NCI-H226 (cell line): ENCODE data around the gene RPL5.

Experiments
- DNase-seq: peaks from one replicate; pipeline ENCODE4 v3.0.0-alpha.2; 2015

RPL5 gene

DNA sequence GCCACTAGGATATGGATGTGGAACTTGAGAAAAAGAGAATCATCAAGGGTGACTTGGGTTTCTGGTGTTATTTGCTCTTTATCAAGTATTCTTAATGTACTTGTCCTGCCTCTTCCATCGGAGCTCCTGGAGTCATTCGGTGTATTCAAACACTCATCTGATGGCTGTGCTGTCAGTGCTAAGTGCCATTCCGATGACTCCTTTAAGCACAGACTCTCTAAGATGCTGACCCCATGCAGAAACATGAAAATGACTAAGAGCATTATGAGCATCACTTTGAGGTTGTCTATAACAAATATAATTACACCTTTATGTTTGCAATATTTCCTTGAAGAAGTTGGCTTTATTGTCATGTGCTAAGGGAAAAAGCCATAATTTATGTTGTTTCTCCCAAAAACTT lies 11.3 kb upstream of the RPL5 start:
- DNase-seq, result no peak

DNA sequence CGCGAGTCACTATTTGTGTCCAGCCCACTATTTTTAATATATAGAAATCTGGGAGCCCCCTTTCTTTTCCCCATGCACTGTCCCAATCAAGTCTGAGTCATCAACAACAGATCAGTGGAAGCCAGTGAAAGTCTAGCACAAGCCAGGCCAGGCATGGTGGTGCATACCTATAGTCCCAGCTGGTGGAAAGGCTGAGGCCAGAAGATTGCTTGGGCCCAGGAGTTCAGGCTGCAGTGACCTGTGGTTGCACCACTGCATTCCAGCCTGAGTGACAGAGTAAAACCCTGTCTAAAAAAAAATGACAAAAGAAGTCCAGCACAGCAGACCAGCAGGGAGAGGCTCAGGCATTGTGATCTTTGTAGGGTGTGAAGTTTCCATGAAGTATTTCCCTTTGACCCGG lies 9.0 kb upstream of the RPL5 start:
- peak; percentile 1 for DNase-seq

DNA sequence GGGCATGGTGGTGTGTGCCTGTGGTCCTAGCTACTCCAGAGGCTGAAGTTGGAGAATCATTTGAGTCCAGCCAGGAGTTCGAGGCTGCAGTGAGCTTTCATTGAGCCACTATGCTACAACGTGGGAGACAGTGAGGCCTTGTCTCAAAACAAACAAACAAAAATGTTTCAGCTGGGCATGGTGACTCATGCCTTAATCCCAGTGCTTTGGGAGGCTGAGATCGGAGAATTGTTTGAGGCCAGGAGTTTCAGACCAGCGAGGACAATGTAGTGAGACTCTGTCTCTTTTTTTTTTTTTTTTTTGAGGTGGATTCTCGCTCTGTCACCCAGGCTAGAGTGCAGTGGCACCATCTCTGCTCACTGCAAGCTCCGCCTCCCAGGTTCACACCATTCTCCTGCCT lies 5.0 kb upstream of the RPL5 start:
- peak; percentile 22 for DNase-seq

DNA sequence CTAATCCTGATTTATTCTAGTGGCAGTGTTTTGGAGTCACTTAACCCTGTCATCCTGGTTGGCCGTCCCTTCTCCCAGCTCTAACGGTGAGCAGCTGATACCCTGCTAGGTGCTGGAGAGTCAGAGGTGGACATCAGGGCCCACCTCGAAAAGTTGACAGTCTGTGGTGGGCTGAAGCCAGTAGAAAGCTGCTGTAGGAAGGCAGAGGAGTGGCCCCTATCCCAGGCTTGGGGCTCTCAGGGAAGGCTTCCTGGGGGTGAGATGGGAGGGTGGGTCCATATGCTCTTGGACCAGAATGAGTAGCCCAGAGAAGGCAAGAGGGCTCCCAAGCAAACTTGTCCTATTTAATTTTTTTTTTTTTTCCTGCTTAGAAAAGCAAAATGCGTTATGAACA lies 475 bp upstream of the RPL5 start:
- no peak for DNase-seq

DNA sequence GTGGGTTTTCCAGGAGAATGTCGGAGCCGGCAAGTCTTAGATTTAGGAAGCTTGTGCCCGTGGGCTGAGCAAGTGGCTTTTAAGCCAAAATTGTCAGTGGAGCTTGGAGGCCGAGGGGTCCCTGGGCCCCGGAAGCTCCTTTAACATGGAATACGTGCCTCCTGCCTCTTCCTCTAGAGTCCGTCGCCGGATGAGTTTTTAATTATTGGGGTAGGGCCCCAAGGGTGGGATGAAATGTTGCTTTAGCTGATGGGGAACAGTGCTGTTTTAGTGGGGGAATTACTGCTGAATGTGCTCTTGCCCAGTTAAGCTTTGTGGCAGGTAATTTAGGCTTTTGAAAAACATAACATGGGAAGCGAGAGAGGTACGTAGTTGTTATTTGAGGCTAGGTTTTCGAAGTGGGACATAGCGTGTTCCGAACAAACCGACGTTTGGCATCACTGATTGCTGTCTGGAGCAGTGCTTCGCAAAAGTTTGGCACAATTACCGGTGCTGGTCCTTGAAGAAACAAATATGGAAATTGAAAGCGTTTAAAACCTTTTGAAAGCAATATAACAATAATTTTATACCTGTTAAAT lies 786 bp downstream of the RPL5 start:
- no peak for DNase-seq

DNA sequence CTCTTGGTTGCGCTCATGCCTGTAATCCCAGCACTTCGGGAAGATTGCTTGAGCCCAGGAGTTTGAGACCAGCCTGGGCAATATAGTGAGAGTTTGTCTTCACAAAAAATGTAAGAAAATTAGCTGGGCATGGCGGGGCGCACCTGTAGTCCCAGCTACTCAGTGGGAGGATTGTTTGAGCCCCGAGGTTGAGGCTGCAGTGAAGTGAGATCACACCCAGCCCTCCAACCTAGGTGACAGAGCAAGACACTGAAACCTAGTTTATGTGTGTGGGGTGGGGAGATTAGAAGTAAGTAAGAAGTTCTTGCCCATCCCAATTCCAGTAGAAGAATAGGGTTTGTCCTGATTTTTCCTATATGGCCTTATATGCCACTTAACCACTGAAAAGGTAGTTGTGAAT lies 2.0 kb downstream of the RPL5 start:
- DNase-seq, result no peak

DNA sequence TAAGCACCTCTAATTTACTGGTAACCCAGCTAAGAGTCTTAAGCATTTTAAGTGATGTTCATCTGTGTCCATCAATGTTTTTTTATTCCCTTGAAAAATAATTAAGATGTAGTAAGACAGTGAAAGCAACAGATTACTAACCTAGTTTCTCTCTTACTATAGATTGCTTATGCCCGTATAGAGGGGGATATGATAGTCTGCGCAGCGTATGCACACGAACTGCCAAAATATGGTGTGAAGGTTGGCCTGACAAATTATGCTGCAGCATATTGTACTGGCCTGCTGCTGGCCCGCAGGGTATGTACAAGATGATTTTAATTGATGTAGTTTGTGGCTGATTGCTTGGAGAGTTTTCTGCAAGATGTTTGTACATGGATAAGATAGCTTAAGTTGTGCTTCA lies 2.8 kb downstream of the RPL5 start:
- no peak for DNase-seq

DNA sequence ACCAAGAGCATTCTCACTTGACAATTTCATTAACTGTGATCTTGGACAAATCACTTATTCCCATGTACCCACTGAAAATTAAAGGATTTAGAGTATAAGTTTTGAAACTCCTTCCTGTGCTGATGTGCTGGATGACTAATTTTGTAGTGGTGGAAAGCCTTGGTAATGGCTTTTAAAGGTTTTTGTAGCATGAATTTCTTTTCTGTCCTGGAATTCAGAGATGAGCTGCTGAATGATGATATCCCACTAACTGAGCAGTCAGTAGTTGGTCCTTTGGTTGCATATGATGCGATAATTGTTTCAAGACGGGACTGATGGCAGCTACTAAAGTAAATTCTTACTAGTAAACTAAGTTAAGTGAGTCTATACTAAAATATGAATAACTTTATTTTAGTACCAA lies 5.2 kb downstream of the RPL5 start:
- DNase-seq, result no peak

DNA sequence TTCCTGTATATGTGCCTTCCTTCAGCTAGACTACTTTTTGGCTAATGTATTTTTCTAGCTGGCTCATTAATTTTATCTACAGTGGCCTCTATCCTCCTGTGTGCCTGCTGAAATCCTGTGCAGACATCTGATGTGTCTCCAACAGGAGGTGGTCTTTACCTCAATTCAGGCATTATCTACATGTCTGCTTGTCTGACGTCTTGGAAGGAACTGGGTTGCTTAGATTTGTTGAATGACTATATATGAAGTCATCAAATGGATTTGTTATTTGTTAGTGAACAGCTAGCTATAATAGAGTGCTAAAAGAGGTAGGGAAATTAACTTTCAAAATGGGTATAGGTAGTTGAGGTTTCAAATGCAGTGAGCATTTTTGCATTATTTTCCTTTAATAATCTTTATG lies 6.7 kb downstream of the RPL5 start:
- DNase-seq, result no peak

DNA sequence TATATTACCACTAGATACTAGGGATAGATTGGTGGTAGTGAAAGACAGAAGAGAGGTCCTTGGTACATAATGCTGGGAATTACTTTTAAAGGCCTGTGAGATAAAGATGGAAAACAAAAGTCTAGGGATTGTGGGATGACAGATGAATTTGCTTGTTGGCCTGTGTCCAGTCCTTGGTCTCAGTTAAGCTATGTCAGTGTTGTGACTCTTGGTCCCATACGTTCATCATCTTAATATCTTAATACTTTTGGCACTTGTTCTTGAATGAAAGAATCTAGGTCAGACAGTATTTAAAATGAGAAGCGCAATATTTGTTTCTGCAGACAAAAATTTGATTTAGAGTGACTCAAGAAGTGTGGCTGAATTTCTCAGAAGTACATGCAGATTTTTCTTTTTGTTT lies 7.6 kb downstream of the RPL5 start:
- no peak for DNase-seq

DNA sequence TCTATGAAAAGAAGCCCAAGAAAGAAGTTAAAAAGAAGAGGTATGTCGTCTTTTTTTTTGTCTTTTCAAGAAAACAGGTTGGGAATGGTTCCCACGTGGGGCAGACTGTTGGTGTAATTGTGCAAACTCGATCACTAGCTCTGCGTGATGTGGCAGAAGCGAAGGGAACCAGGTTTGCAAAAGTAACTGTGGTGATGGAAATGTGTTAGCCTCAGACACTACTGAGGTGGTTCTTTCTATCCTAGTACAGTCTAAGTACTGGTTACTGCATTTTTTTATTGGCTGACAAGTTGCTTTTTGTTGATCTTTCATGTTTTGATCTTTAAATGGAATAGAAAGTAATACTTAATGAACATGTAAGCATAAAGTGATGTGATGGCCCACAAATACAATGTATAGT lies 8.8 kb downstream of the RPL5 start:
- no peak for DNase-seq

DNA sequence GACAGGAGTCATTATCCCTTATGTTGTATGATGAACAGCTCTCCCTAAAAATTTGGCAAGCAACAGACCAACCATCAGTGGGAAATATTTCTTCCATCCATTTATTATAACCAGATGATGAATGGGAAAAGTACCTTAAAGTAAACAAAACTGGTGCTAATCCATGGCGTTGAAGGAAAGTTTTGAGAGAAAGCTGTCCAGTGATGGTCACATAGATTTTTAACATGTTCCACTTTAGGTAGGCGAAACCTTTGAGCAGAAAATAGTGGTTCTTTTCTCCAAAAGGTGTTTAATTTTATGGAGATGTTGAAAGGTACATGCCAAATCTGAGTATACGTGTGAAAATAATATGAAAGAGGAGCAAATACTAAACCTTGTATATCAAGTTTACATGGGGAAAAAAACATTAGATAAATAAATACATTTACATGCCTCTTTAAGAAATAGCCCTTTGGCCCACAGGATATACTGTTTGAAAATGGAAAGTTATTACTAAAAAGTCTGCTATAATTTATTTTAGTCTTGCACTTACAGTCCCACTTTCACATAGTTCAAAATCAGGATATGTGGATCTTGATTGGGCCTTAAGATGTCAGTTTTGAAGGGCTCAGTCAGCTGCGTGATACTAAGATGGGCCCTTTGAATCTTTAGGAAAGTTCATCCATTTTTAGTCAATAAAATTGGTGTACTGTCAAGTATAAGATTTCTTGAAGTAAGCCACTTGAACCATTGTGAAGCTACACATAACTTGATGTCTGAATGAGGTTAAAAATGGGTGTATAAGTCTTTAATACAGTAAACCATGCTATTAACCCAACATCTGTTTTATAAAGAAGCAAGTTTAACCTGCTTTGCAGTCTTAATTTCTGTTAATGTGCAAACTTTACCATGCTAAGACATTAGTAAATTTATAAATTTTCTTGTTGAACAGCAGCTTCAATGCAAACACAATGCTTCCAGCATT lies 10.5 kb downstream of the RPL5 start:
- no peak for DNase-seq

DNA sequence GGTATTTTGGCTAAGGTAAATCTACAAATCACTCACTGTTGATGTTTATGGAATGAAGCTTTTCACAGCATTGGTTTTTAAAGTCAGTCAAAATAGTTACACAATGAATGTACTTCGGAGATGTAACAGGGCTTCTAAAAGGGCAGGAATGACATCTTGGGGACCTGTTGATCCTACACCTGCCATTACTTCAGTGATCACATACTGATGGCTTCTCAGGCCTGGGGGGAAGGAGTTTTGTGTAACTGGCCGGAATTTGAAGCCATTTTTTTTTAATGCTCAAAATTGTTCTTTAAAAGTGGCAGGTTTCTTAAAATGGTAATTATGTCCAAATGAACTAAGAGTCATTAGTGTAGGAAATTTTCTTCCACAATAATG lies 11.2 kb downstream of the RPL5 start:
- no peak for DNase-seq

DNA sequence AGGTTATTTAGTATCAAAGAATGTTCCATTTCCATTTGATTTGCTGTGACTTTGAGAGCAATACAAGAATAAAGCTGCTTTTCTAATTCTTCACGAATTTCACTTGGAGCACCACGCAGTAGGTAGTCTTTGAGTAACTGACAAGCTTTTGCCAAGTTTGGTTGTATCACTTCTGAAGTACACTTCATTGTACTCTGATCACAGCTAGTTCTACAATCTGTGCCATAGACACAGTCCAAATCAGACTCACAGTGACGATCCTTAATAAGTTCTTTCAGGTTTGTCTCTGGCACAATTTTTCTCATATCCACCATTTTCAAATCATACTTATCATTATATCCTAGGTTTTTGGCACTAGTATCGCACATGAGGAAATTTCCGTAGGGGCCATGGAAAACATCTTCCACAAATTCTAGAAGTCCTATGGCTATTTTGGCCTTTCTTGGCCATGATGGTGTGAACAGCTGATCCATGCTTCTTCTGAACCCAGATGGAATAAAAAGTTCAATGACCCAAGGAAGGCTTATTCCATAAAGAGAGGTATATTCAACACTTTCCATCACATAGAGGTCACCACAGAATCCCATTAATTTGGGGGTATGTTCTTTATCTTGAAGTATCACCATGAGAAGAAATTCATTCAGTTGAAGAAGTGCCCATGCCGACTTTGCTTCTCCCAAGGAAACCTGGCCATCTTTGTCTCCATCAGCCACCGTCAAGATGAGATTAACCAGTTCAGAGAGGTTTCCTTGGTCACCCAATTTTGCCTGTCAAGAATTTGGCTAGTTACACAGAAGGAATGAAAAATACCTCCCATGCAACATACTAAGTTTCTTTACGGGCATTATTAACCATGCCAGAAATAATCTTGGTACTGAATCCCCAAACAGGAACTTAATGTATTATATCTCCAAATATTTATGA lies 11.9 kb downstream of the RPL5 start:
- DNase-seq, result no peak

DNA sequence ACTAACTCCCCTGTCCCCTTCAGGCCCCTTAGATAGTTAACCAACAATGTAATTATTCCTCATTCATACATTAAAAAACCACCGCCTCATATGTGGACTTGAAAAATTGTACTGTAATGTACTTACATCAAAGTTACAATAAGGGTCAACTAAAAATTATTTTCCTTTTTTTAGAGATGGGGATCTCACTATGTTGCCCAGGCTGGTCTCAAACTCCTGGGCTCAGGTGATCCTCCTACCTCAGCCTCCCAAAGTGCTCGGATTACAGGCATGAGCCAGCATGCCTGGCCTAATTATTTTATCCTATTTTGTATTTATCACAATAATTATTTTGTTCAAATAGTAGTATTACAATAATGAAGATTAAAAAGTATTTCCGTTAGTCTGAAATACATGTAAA lies 12.6 kb downstream of the RPL5 start:
- no peak for DNase-seq

DNA sequence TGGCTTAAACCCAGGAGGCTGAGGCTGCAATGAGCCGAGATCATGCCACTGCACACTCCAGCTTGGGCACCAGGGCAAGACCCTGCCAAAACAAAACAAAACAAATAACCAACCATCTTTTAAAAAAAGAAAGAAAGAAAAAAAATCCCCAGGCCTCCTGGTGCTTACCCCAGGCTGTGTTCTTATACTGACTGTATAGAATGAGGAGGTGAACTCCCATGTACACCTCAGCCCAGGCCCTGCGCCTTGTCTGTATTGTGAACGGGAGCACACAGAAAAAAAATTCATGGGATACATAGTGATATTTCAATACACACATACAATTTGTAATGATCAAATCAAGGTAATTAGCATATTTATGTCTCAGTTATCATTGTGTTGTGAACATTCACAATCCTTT lies 14.1 kb downstream of the RPL5 start:
- no peak for DNase-seq

DNA sequence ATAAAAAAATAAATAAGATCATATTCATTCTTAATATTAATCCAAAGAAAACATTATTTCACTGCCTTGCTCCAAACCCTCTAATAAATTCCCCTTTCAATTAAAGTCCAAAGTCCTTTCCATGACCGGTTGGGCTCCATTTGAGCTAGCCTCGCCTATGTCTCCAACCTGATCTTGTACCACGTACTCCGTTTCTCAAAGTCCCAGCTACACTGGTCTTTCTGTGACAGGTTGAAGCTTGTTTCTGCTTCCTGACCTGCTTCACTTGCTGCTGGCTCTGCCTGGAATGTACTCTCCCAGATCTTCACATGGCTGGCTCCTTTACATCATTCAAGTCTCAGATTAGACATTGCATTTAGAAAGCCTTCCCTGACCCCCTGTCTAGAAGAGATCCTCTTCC lies 16.4 kb downstream of the RPL5 start:
- DNase-seq, result no peak

DNA sequence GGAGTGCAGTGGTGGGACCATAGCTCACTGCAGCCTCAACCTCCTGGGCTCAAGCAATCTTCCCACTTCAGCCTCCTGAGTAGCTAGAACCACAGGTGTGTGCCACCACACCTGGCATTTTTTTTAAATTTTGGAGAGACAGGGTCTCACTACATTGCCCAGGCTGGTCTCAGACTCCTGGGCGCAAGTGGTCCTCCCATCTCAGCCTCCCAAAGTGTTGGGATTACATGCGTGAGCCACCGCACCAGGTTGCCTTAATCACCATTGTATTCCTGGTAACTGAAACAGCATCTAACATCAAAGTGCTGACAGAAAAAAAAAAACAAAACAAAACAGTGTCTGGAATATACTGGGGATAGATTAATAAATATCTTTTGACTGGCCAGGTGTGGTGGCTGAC lies 18.2 kb downstream of the RPL5 start:
- no peak for DNase-seq

DNA sequence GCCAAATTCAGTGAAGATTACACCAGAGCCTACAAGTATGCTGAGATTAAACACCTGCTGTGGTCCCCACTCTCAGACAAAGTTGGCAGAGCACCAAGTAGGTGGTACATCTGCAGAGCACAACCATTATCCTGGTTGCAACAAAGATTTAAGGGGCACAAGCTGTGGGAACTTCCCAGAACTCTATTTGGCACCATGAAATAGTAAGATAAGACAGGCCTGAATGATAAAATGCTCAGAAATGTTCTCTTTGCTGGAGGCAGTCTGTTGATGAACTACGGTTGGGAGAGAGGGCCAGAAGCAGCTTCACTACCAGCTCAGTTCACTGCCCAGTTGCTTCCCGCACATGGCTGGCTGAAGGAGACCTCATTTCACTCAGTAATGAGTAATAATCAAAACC lies 19.9 kb downstream of the RPL5 start:
- no peak for DNase-seq

DNA sequence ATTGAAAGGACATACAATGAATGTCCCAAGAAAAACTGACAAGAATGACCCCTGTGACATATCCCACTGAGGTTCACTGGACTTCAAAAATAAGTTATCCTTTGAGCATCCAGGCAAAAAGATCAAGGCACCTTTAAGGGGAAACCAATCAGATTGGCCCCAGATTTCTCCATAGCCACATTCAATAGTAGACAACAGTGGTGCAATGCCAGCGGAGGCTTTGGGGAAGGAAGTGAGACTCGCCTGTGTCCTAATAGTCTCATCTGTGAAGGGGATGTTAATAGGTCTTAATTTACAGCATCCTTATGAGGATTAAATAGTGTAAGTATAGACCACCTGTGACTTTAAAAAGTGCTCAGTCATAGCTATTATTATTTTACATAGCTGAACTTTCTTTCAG lies 21.5 kb downstream of the RPL5 start:
- no peak for DNase-seq

DNA sequence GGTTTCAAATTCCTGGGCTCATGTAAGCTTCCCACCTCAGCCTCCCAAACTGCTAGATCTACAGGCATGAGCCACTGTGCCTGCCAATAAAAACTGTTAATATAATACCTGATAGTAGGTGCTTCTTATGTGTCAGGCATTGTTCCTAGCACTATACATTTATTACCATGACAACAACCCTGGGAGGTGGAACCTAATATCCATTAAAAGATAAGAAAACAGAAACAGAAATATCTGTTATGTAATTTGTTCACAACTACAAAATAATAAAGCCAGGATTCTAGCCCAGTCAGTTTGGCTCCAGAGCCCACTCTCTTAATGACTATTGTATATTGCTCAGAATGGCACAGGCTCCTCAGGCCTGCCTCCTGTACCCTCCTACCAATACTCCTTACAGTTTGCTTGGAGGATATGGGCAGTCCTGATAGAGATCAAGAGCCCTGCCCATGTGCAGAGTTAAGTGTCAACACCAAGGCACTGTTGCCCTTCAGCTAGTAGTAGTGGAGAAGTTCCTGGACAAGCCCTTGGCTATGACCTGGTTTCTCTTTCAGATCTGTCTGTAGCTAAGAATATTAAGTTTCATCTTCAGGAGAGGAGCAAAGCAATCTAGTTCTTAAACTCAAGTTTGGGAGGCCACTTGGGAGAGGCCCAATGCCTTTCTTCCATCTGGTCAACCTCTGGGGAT lies 22.4 kb downstream of the RPL5 start:
- DNase-seq, result no peak

DNA sequence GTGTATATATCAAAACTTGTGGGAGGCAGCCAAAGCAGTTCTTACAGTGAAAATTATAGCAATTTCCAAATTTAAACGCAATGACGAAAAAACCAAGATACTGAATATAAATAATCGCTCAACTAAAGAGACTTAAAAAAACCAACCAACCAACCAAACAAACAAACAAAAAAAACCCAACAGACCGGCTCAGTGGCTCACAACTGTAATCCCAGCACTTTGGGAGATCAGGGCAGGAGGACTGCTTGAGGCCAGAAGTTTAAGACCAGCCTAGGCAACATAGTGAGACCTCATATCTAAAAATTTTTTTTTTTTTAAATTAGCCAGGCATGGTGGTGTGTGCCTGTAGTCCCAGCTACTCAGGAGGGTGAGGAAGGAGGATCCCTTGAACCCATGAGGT lies 23.4 kb downstream of the RPL5 start:
- no peak for DNase-seq

DNA sequence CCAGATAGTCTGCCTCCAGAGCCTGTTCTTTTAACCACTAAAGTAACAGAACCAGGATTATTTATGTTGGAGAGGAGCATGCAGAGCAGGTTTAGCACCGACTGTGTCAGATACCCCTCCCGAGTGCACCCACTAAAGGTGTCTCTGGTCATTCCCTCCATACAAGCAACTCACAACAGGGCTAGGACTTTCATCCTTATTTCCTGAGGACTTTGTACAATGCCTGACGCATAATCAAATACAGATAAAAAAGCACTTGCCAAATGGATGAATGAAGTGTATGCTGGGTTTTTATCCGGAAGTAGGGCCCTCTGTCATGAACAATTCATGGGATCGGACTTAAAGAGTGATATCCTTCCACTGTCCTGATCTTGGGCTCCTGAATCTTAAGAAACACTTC lies 26.0 kb downstream of the RPL5 start:
- DNase-seq, result no peak
